TTC549 (cell line): ENCODE results near the gene PSORS1C2.
"Not testable (repeated sequence)": the region's sequence is repeated elsewhere in the genome, so short reads cannot be mapped to it uniquely, and the experiment has no call there.

Source experiments
- FAIRE-seq: peaks from 2 replicates; lab custom pipeline; 2012; peaks lifted over from hg19 to GRCh38; lab: Jason Lieb, UNC

The PSORS1C2 gene

GRCh38 chr6:31165064-31165832, 26.4 kb upstream of the PSORS1C2 start:
- not testable (repeated sequence) for FAIRE-seq

GRCh38 chr6:31164475-31165063, 25.7 kb upstream of the PSORS1C2 start:
- not testable (repeated sequence) for FAIRE-seq

- no peak for FAIRE-seq
These were observed 25.1 kb upstream of the PSORS1C2 start for GRCh38 chr6:31163922-31164321.

GRCh38 chr6:31162463-31163165, 23.7 kb upstream of the PSORS1C2 start:
- FAIRE-seq: no peak

- FAIRE-seq: no peak
These were observed 22.6 kb upstream of the PSORS1C2 start for GRCh38 chr6:31161216-31162126.

GRCh38 chr6:31158863-31159855, 20.3 kb upstream of the PSORS1C2 start:
- no peak for FAIRE-seq

- FAIRE-seq: peak; percentile 92
These were observed 19.4 kb upstream of the PSORS1C2 start, which contains the start of gene TCF19 for GRCh38 chr6:31158140-31158862. Gene TCF19, plus strand, starts transcription at chr6:31158589. Its CDS starts 881 bp downstream, at chr6:31159470.

GRCh38 chr6:31157513-31158139, 18.8 kb upstream of the PSORS1C2 start, which contains the start of gene CCHCR1:
Gene CCHCR1, minus strand, starts transcription at chr6:31157802. Its CDS starts 202 bp downstream, at chr6:31157600.
- FAIRE-seq: no peak

- FAIRE-seq: no peak
These were observed 17.8 kb upstream of the PSORS1C2 start for GRCh38 chr6:31156641-31157040.

- no peak for FAIRE-seq
These were observed 15.6 kb upstream of the PSORS1C2 start for GRCh38 chr6:31154436-31154835.

- FAIRE-seq: no peak
These were observed 13.9 kb upstream of the PSORS1C2 start for GRCh38 chr6:31152781-31153180.

- FAIRE-seq: no peak
These were observed 11.1 kb upstream of the PSORS1C2 start for GRCh38 chr6:31149827-31150447.

GRCh38 chr6:31145386-31145785, 6.5 kb upstream of the PSORS1C2 start:
- FAIRE-seq: no peak

GRCh38 chr6:31144970-31145340, 6.1 kb upstream of the PSORS1C2 start:
- FAIRE-seq: no peak

- no peak for FAIRE-seq
These were observed 5.6 kb upstream of the PSORS1C2 start for GRCh38 chr6:31144296-31144969.

- FAIRE-seq: no peak
These were observed 4.3 kb upstream of the PSORS1C2 start for GRCh38 chr6:31143148-31143547.

- FAIRE-seq: no peak
These were observed 3.5 kb upstream of the PSORS1C2 start for GRCh38 chr6:31142361-31142761.

- FAIRE-seq: no peak
These were observed 1.8 kb upstream of the PSORS1C2 start for GRCh38 chr6:31140643-31141042.

GRCh38 chr6:31139599-31139998, 733 bp upstream of the PSORS1C2 start:
- no peak for FAIRE-seq
